ENCODE data around the gene GAB4.
"Not testable (repeated sequence)": the region's sequence is repeated elsewhere in the genome, so short reads cannot be mapped to it uniquely, and the experiment has no call there.

The GAB4 gene

GRCh38 chr22:16914911-16915310 is 93.1 kb downstream of the GAB4 start:
- not testable (repeated sequence) for DNase-seq (ENCODE audit: low read depth in 1 of 2, low spot score in 1 of 2)

GRCh38 chr22:16914006-16914405 is 94.0 kb downstream of the GAB4 start:
- no peak for DNase-seq (ENCODE audit: low read depth in 1 of 2, low spot score in 1 of 2)

DNA sequence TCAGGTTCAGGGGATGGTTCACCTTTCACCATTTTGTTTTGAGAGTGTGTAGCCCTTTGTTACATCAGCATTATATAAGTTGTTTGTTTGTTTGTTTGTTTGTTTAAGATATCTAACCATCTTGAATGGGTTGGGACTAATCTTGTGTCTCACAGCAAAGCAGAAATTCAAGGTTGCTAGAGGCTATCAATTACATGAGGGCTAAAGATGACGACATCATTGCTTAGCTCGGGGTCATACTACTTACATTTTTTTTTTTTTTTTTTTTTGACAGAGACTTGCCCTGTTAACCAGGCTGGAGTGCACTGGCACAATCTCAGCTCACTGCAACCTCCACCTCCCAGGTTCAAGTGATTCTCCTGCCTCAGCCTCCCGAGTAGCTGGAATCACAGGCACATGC is 95.7 kb downstream of the GAB4 start:
- DNase-seq (ENCODE audit: low read depth in 1 of 2, low spot score in 1 of 2): no peak
